ENCODE results near the gene BRD3OS.

Gene BRD3OS

GRCh38 chr9:134031783-134032182 lies 6.5 kb downstream of the BRD3OS start:
- in situ Hi-C loops (cut with HindIII; ENCODE audit: low sequenced_read_pairs): no loop called here

- in situ Hi-C loops (cut with HindIII; ENCODE audit: low sequenced_read_pairs): no loop called here
Measured at GRCh38 chr9:134032456-134033222, 7.4 kb downstream of the BRD3OS start.

GRCh38 chr9:134033516-134034214 lies 8.4 kb downstream of the BRD3OS start:
- in situ Hi-C loops (cut with HindIII; ENCODE audit: low sequenced_read_pairs): no loop called here

- in situ Hi-C loops (cut with HindIII; ENCODE audit: low sequenced_read_pairs): no loop called here
Measured at GRCh38 chr9:134034215-134035040, 9.1 kb downstream of the BRD3OS start.

- in situ Hi-C loops (cut with HindIII; ENCODE audit: low sequenced_read_pairs): no loop called here
Measured at GRCh38 chr9:134035041-134036039, 10.1 kb downstream of the BRD3OS start.

- in situ Hi-C loops (cut with HindIII; ENCODE audit: low sequenced_read_pairs): no loop called here
Measured at GRCh38 chr9:134036130-134036529, 10.8 kb downstream of the BRD3OS start.

GRCh38 chr9:134037641-134038040 lies 12.4 kb downstream of the BRD3OS start:
- in situ Hi-C loops (cut with HindIII; ENCODE audit: low sequenced_read_pairs): no loop called here

GRCh38 chr9:134039386-134040175 lies 14.3 kb downstream of the BRD3OS start:
- in situ Hi-C loops (cut with HindIII; ENCODE audit: low sequenced_read_pairs): no loop called here

- in situ Hi-C loops (cut with HindIII; ENCODE audit: low sequenced_read_pairs): no loop called here
Measured at GRCh38 chr9:134040176-134040565, 14.9 kb downstream of the BRD3OS start.

GRCh38 chr9:134040781-134041648 lies 15.7 kb downstream of the BRD3OS start:
- in situ Hi-C loops (cut with HindIII; ENCODE audit: low sequenced_read_pairs): no loop called here

- in situ Hi-C loops (cut with HindIII; ENCODE audit: low sequenced_read_pairs): no loop called here
Measured at GRCh38 chr9:134041649-134041962, 16.3 kb downstream of the BRD3OS start.

- in situ Hi-C loops (cut with HindIII; ENCODE audit: low sequenced_read_pairs): no loop called here
Measured at GRCh38 chr9:134043531-134043988, 18.3 kb downstream of the BRD3OS start.

GRCh38 chr9:134044944-134045343 lies 19.7 kb downstream of the BRD3OS start:
- in situ Hi-C loops (cut with HindIII; ENCODE audit: low sequenced_read_pairs): no loop called here

- in situ Hi-C loops (cut with HindIII; ENCODE audit: low sequenced_read_pairs): no loop called here
Measured at GRCh38 chr9:134045841-134046544, 20.7 kb downstream of the BRD3OS start.

- in situ Hi-C loops (cut with HindIII; ENCODE audit: low sequenced_read_pairs): no loop called here
Measured at GRCh38 chr9:134046894-134047681, 21.8 kb downstream of the BRD3OS start.

GRCh38 chr9:134047868-134048581 lies 22.7 kb downstream of the BRD3OS start:
- in situ Hi-C loops (cut with HindIII; ENCODE audit: low sequenced_read_pairs): no loop called here

GRCh38 chr9:134048582-134048968 lies 23.3 kb downstream of the BRD3OS start:
- in situ Hi-C loops (cut with HindIII; ENCODE audit: low sequenced_read_pairs): no loop called here

All from endothelial cell of hepatic sinusoid (primary cell).